PC-3 (cell line): ENCODE data around the gene ALG14.

Experiments
- CTCF ChIP-seq: fragments of 300-600 bp; sonication (generic); conservative IDR thresholded peaks from 2 replicates; pipeline ENCODE4 v1.5.1; 2017; ENCODE audit warnings: antibody characterized with exemption, low read depth, mild to moderate bottlenecking, low read length
- EZH2 ChIP-seq: fragments of 300-600 bp; sonication (generic); IDR thresholded peaks from one replicate; pipeline ENCODE4 v1.6.1; 2017; ENCODE audit warnings: antibody characterized with exemption, mild to moderate bottlenecking, low read length; ENCODE audit not compliant: unreplicated experiment
- EZH2phosphoT487 ChIP-seq: fragments of 300-600 bp; sonication (generic); IDR thresholded peaks from 2 replicates; pipeline ENCODE4 v1.6.1; 2018; ENCODE audit warnings: mild to moderate bottlenecking, antibody characterized with exemption, low read length, borderline replicate concordance

GRCh38 chr1:95072532-95073419, at the start of gene ALG14:
- TF ChIP-seq CTCF: no peak
- TF ChIP-seq EZH2: no peak
- no peak for TF ChIP-seq EZH2phosphoT487
